Activated CD8-positive, alpha-beta memory T cell treated with anti-CD3 and anti-CD28 coated beads, Interleukin-2, amount 50 U/mL, for 4 hours (primary cell): ENCODE measurements around the gene CLK3.
"Not testable (repeated sequence)": the region's sequence is repeated elsewhere in the genome, so short reads cannot be mapped to it uniquely, and the experiment has no call there.

ENCODE experiments used
- DNase-seq: peaks from one replicate; pipeline ENCODE4 v3.0.0-alpha.2; 2020

CLK3 gene

GRCh38 chr15:74646480-74646879, 30.8 kb downstream of the CLK3 start:
- no peak for DNase-seq

GRCh38 chr15:74648051-74648842, 32.6 kb downstream of the CLK3 start:
- DNase-seq = no peak

DNA sequence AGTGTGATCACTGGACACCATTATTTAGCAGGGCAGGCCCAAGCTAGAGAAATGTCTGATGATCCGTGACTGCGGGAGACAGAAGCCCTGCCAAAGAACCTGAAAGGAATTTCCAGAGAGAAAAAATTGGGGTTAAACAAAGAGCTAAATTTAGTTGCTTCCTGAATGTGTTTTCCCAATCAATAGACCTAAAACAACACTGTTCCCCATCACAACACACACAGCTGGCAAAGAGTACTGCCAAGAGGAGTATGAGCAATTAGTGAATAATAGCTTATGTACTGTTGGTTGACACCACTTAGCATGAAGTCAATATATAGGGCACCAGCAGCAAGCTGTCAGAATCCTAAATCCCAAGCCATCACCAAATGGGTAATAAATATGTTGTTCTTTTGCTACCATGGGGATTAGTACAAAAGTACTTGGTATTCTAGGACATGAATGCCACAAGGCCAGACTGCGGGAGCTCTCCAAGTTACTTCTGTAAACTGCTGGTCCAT, 35.7 kb downstream of the CLK3 start:
- no peak for DNase-seq

- no peak for DNase-seq
Observed at GRCh38 chr15:74653426-74654102, 37.9 kb downstream of the CLK3 start.

DNA sequence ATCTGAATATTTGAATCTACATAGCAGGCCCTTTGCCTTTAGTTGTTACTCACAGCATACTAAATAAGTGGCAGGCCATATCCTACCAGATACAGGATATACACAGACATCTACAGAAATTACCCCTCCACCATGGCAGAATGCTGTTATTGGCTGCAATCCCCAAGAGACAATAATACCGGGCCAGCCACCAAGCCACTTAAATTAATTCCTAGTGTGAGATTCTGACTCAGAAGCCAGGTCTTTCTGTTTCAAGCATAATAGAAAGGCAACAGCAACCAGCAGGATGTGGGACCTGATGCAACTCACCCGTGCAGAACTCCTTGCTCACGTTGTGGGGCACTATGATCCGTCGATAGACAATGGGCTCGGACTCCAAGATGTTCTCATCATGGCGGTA, 39.8 kb downstream of the CLK3 start:
- DNase-seq = no peak

DNA sequence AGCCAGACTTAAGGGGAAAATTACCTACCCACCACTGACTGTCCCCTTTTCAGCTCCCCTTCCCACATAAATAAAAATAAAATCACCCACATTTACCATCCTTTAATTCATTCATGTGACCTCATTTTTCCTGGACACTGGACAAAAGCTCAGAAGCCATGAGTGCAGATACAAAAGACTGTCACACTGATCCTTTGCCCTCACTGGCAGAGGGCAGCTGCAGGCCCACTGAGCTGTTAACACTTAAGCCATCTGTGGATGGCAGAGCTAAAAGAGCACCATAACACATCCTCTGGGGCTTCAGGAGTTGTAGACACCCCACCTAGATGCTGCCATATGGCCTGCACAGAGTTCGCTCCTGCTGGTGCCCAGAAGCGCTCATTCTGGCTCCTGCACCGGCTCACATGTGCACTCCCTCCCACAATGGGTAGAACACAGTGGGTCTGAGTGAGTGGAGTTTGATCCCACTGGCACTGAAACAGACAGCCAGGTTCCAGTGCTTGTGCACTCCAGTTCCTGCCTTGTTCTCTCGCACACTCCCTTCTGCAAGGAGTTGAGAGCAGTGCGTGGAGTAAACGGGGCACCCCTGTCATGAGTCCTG, 41.4 kb downstream of the CLK3 start:
- DNase-seq = no peak

- no peak for DNase-seq
Observed at GRCh38 chr15:74657846-74658245, 42.2 kb downstream of the CLK3 start.

DNA sequence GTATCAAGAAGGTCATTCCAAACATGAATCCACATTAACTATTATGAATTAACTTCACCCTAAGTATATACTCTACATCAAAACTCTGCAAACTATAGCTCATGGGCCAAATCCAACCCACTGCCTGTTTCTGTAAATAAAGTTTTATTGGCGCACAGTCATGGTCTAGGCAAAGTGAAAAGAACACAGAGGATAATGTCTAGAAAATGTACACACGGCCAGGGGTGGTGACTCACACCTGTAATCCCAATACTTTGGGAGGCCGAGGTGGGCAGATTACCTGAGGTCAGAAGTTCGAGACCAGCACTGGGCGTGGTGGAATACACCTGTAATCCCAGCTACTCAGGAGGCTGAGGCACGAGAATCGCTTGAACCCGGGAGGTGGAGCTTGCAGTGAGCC, 45.6 kb downstream of the CLK3 start:
- DNase-seq = not testable (repeated sequence)

DNA sequence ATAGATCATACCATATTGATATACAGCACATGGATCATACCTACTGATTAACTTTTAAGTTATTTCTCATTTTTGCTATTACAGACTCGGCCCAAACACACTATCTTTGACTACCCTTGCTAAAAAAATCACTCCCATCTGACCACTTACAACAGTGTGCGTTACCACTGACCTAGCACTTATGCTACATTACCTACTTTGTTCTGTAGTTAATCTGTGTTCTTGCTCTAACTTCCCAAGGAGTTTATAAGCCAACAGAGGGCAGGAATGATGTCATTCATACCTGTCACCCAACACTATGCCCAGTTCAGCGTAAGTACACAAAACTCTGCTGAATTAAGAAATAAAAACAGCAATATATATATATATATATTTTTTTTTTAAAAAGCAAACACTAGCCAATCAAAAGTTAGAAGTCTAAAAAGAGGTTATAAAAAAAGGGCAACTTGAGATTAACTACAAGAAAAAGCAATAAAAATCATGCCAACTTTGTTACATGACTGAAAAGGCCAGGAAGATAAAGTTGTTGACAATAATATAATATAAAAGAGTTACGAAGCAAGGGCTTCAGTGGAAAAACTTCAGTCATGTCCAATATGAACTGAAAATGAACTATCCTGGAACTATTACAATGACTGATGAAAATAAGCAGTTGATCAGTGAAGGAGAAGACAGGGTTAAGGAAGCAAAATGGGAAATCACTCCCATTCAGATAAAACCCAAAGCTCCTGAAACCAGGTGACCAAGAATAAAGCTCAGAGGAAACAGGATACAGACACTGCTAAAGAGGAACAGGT, 46.6 kb downstream of the CLK3 start:
- DNase-seq = no peak

GRCh38 chr15:74663303-74664027, 47.8 kb downstream of the CLK3 start:
- DNase-seq = no peak

DNA sequence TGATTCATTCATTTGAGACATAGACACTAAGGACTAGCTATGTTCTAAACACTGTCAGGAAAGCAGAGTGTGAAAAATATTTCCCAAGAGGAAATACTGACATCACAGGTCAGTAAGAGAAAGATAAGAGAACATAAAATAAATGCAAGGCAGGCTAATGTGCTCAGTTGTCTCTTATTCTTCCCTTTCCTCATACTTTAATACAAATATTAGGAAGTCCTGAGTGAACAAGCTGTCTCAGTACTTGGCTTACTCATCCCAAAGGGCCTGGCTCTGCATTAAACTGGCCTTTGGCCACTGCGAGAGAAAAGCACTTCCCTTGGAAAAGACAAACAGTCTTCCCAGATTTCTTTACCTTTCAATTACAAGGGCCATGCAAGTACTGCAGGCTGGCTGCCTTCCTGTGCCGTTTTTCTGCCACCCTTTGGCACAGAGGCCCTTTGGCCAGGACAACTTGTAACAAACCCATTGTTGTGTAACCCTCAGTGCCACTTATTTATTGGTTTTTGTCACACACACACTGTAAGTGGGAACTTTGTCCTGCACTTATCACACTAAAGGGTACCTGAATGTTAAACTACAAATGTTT, 48.5 kb downstream of the CLK3 start:
- DNase-seq = no peak

- no peak for DNase-seq
Observed at GRCh38 chr15:74664670-74665069, 49.0 kb downstream of the CLK3 start.

- no peak for DNase-seq
Observed at GRCh38 chr15:74667975-74668374, 52.3 kb downstream of the CLK3 start.

- no peak for DNase-seq
Observed at GRCh38 chr15:74669627-74670026, 54.0 kb downstream of the CLK3 start.

GRCh38 chr15:74674161-74674560, 58.5 kb downstream of the CLK3 start:
- DNase-seq = no peak

DNA sequence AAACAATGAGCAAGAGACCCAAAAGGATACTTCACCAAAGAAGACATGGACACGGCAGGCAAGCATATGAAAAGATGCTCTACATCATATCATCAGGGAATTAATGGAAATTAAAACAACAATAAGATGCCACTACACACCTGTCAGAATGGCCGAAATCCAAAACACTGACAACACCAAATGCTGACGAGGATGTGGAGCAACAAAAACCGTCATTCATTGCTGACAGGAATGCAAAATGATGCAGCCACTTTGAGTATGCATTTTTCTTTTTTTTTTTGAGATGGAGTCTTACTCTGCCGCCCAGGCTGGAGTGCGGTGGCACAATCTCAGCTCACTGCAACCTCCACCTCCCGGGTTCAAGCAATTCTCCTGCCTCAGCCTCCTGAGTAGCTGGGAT, 61.2 kb downstream of the CLK3 start:
- no peak for DNase-seq
